ENCODE measurements around the gene FRS3. TPM values are rescaled to one million over a fixed set of nuclear protein-coding genes. Genes with fewer than 3 reads are reported as not detected.

Gene FRS3
- total and polyA plus RNA-seq, 9 of the 15 experiments (the other 6 are each of a cell fraction or from before 2014, with no cell fraction given) = 0.03 to 3.7 (median 1.6) TPM

GRCh38 chr6:41777551-41778285 lies 2.0 kb downstream of the FRS3 start:
- peaks cover 8 to 24% of the 10 kb centered on the region in 2 experiments for H3K4me1 ChIP-seq (replicated peaks in 1 of 2; ENCODE audit: control insufficient read depth in 2 of 2, insufficient read depth in 2 of 2, low read length in 2 of 2)
- in situ Hi-C loops (cut with MboI) (no loop called here), intact Hi-C loops (cut with micrococcal nuclease) (loop anchor here (5.0 kb wide), 2 partner anchors 175 to 410 kb away; no protein-coding TSS in a partner anchor)
- H3K9ac ChIP-seq (ENCODE audit: insufficient read depth in 1 of 2, low read depth in 2 of 2, low read length in 2 of 2) = no peak overlapping the region
- H3K4me2 ChIP-seq (ENCODE audit: insufficient read depth, low read length) = no peak overlapping the region
- DNase-seq (ENCODE audit: extremely low read depth in 1 of 4, low spot score in 3 of 4) (no peak), ATAC-seq (no peak), FAIRE-seq (peak; percentile 26)
- no peaks in the 10 kb centered on the region for H3K27me3 ChIP-seq (ENCODE audit: control insufficient read depth in 2 of 2, insufficient read depth in 2 of 2, low read length in 2 of 2)
- no peaks in the 10 kb centered on the region; the same call in 1 of the 2 replicates for H4K20me1 ChIP-seq (replicated peaks; ENCODE audit: control insufficient read depth, insufficient read depth, low read length)
- H3K27ac ChIP-seq (ENCODE audit: extremely low read depth, low read depth, low read length) = no peak overlapping the region
- H3K9me1 ChIP-seq (ENCODE audit: control insufficient read depth, insufficient read depth, low read length) = no peaks in the 10 kb centered on the region
- no peak overlapping the region for H3K4me3 ChIP-seq
- 54% methylated on average over 5 of the region's 5 CpGs for WGBS (ENCODE audit: insufficient coverage, low coverage, missing lambda C conversion rate)
- H3K79me2 ChIP-seq (ENCODE audit: control insufficient read depth, insufficient read depth, low read length) = peaks cover 6% of the 10 kb centered on the region; the same call in 1 of the 3 replicates
- POLR2A ChIA-PET = interaction anchor here (1.0 kb wide), 3 partner anchors 11 to 274 kb away, joined by 3 to 5 read pairs (median 4); no protein-coding TSS in a partner anchor
- H3K36me3 ChIP-seq (ENCODE audit: control insufficient read depth, insufficient read depth, low read length) = peaks cover 13% of the 10 kb centered on the region; the same call in 2 of the 3 replicates
- H3K9me3 ChIP-seq (replicated peaks; ENCODE audit: control insufficient read depth, insufficient read depth, low read depth, low read length) = no peaks in the 10 kb centered on the region
- CTCF ChIA-PET (ENCODE audit: low intra/inter-chr PET ratio) = interaction anchor here (0.6 to 4.3 kb wide), 4 partner anchors 42 to 290 kb away, joined by 3 to 50 read pairs (median 22); partner anchors contain the start of gene TFEB
- BruUV-seq (replicated peaks) = no TSS peak
- no peak overlapping the region for H2AFZ ChIP-seq (ENCODE audit: low read depth, low read length)
- TF ChIP-seq, protein P1, sequence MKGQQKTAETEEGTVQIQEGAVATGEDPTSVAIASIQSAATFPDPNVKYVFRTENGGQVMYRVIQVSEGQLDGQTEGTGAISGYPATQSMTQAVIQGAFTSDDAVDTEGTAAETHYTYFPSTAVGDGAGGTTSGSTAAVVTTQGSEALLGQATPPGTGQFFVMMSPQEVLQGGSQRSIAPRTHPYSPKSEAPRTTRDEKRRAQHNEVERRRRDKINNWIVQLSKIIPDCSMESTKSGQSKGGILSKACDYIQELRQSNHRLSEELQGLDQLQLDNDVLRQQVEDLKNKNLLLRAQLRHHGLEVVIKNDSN (CRISPR knock-in tag; IDR thresholded peaks at IDR 0.05) = no peak
- TF ChIP-seq BRD9 (IDR thresholded peaks at IDR 0.05; ENCODE audit: low read depth, partially characterized antibody) = no peak
- TF ChIP-seq SPI1 (IDR thresholded peaks at IDR 0.05; ENCODE audit: borderline replicate concordance, low read depth, low read length) = no peak
- TF ChIP-seq ZNF143 (CRISPR knock-in tag; IDR thresholded peaks at IDR 0.05) = no peak
- TF ChIP-seq CHD2 (IDR thresholded peaks at IDR 0.05; ENCODE audit: low read depth, low read length) = no peak
- TF ChIP-seq EWSR1 (IDR thresholded peaks at IDR 0.05; ENCODE audit: borderline replicate concordance, low read depth, partially characterized antibody) = no peak
- TF ChIP-seq SP1 (CRISPR knock-in tag; IDR thresholded peaks at IDR 0.05) = no peak
- TF ChIP-seq ESRRB (CRISPR knock-in tag; IDR thresholded peaks at IDR 0.05; ENCODE audit: borderline replicate concordance) = no peak
- no peak for TF ChIP-seq TFE3 (CRISPR knock-in tag; IDR thresholded peaks at IDR 0.05)
- TF ChIP-seq U2AF2 (optimal IDR thresholded peaks at IDR 0.05; ENCODE audit: low read depth, low read length) = no peak
- no peak for TF ChIP-seq DEAF1 (CRISPR knock-in tag; IDR thresholded peaks at IDR 0.05)
- no peak for TF ChIP-seq SRSF3 (IDR thresholded peaks at IDR 0.05; ENCODE audit: insufficient read depth, low read length)
- no peak for TF ChIP-seq ZNF239 (CRISPR knock-in tag; IDR thresholded peaks at IDR 0.05)
- TF ChIP-seq ETV5 (CRISPR knock-in tag; IDR thresholded peaks at IDR 0.05; ENCODE audit: low read depth) = no peak
- no peak for TF ChIP-seq ATF7 (IDR thresholded peaks at IDR 0.05)

All from K562 (cell line).